OCI-LY1 (cell line): ENCODE results near the gene PCSK7.

Experiments used
- CTCF ChIP-seq: fragments of 200-600 bp; sonication (generic), shearing (Covaris generic); IDR thresholded peaks from 2 replicates; pipeline ENCODE4 v1.5.1; 2017; ENCODE audit warnings: mild to moderate bottlenecking, antibody characterized with exemption, low read length, moderate library complexity, mixed read lengths
- EZH2 ChIP-seq: fragments of 200-600 bp; sonication (generic), shearing (Covaris generic); IDR thresholded peaks from 2 replicates; pipeline ENCODE4 v1.8.0; 2017; ENCODE audit warnings: borderline replicate concordance, mixed run types, mild to moderate bottlenecking, antibody characterized with exemption, low read length, moderate library complexity, mixed read lengths

- TF ChIP-seq CTCF (no peak), EZH2 (no peak)
Measured at GRCh38 chr11:117271208-117271607, 39.3 kb upstream of the PCSK7 start.
